HepG2 (cell line): ENCODE measurements around the gene MFF. TPM values are rescaled to one million over a fixed set of nuclear protein-coding genes. Genes with fewer than 3 reads are reported as not detected.

Source experiments
- ATAC-seq: fragments of 200-7000 bp; cut with Tn5 transposase; 3 replicates; pipeline ENCODE4 v1.9.1; 2020; ENCODE audit warnings: mild to moderate bottlenecking, moderate library complexity
- BruUV-seq: library from RNA; stranded (reverse); fragments of 400-500 nt; replicated peaks from 2 replicates; lab custom pipeline; 2021; lab: Mats Ljungman, UMichigan
- CTCF ChIA-PET: fragments of 300-600 bp; formaldehyde crosslinking; extraction: SDS; loops from one replicate; lab custom pipeline; 2021; ENCODE audit warnings: low total read pairs, inconsistent platforms, low intra/inter-chr PET ratio; lab: Yijun Ruan, JAX
- POLR2A ChIA-PET: fragments of 350-600 bp; sonication (Branson Sonifier 250); formaldehyde crosslinking; loops from one replicate; lab custom pipeline; 2020; ENCODE audit warnings: antibody characterized with exemption, inconsistent platforms; lab: Yijun Ruan, JAX
- DNase-seq: peaks from one replicate; pipeline ENCODE4 v3.0.0-alpha.2; 2015; ENCODE audit warnings: low spot score
- FAIRE-seq: peaks from 3 replicates; lab custom pipeline; 2011; peaks lifted over from hg19 to GRCh38; lab: Jason Lieb, UNC
- H2AFZ ChIP-seq: one replicate; pipeline ENCODE4 v1.6.1; 2011; ENCODE audit warnings: low read length, inconsistent platforms
- H3K27ac ChIP-seq: fragments of 300-600 bp; 3 replicates; pipeline ENCODE4 v1.8.0; 2011; ENCODE audit warnings: mixed run types, mild to moderate bottlenecking, mixed read lengths, low read length, inconsistent platforms; ENCODE audit not compliant: insufficient read depth; ENCODE audit errors: extremely low read length
- H3K27me3 ChIP-seq, 2 experiments: fragments of 200-600 bp in 1 of 2; 2 replicates in 1 of 2; 3 replicates in 1 of 2; pipeline versions ENCODE4 v1.6.0 to v1.8.0; 2011; ENCODE audit warnings: low read length in 2 of 2, mild to moderate bottlenecking in 2 of 2, moderate library complexity in 2 of 2, inconsistent platforms in 1 of 2; ENCODE audit not compliant: insufficient read depth in 2 of 2, control insufficient read depth in 1 of 2
- H3K36me3 ChIP-seq, 2 experiments: fragments of 200-600 bp in 1 of 2; replicated peaks in 1 of 2; 2 replicates in 1 of 2; 3 replicates in 1 of 2; pipeline versions ENCODE4 v1.5.1 to v1.8.0; 2011; ENCODE audit warnings: low read length in 2 of 2, inconsistent platforms in 1 of 2; ENCODE audit not compliant: insufficient read depth in 2 of 2, control insufficient read depth in 1 of 2
- H3K4me1 ChIP-seq: 2 replicates; pipeline ENCODE4 v1.5.1; 2012; ENCODE audit warnings: low read length, inconsistent platforms; ENCODE audit not compliant: insufficient read depth
- H3K4me2 ChIP-seq: 2 replicates; pipeline ENCODE4 v1.6.0; 2011; ENCODE audit warnings: low read depth, low read length, inconsistent platforms
- H3K4me3 ChIP-seq, 3 experiments: fragments of 200-600 bp in 1 of 3; sonication (generic), shearing (Covaris generic) in 1 of 3; replicated peaks in 1 of 3; 2 replicates each; pipeline ENCODE4 v1.5.1; 2011 to 2016; ENCODE audit warnings: low read length in 3 of 3, inconsistent platforms in 2 of 3, low read depth in 2 of 3, mild to moderate bottlenecking in 2 of 3, control low read depth in 1 of 3, mixed read lengths in 1 of 3; ENCODE audit not compliant: insufficient read depth in 1 of 3
- H3K79me2 ChIP-seq: one replicate; pipeline ENCODE4 v1.6.1; 2011; ENCODE audit warnings: low read length, inconsistent platforms; ENCODE audit not compliant: insufficient read depth
- H3K9ac ChIP-seq: 2 replicates; pipeline ENCODE4 v1.6.0; 2011; ENCODE audit warnings: mild to moderate bottlenecking, low read depth, low read length, inconsistent platforms; ENCODE audit not compliant: insufficient read depth
- H3K9me3 ChIP-seq: 2 replicates; pipeline ENCODE4 v1.5.1; 2012; ENCODE audit warnings: mild to moderate bottlenecking, low read length
- H4K20me1 ChIP-seq: 2 replicates; pipeline ENCODE4 v1.6.0; 2011; ENCODE audit warnings: inconsistent platforms, mild to moderate bottlenecking, low read length, moderate library complexity; ENCODE audit not compliant: insufficient read depth
- ARNT2 ChIP-seq: sonication (generic); formaldehyde crosslinking; IDR thresholded peaks from 2 replicates; pipeline ENCODE4 v1.8.0; 2022; ENCODE audit warnings: mild to moderate bottlenecking, low read depth, missing genetic modification reagents, moderate library complexity
- ZNF260 ChIP-seq: sonication (generic); formaldehyde crosslinking; IDR thresholded peaks from 2 replicates; pipeline ENCODE4 v1.4.0; 2020; ENCODE audit warnings: missing genetic modification reagents, low read depth, mild to moderate bottlenecking, borderline replicate concordance
- WGBS: methylation state at CpG from one replicate; pipeline ENCODE4 v1.1.6; 2017; ENCODE audit warnings: low lambda C conversion rate; 5-methylcytosine and 5-hydroxymethylcytosine counted together
- in situ Hi-C: cut with HindIII; loops from 2 replicates; pipeline ENCODE4 v1.10.0; 2017; ENCODE audit warnings: low pct_unique_long_range_greater_than_20kb; ENCODE audit not compliant: extremely low pct_ligation_motif_present
- intact Hi-C: fragments of 100-400 bp; cut with micrococcal nuclease; formaldehyde crosslinking; loops from one replicate; pipeline ENCODE4 v1.10.0; 2022; ENCODE audit not compliant: unreplicated experiment
- polyA plus RNA-seq, 8 experiments: library from polyadenylated mRNA; depleted of rRNA in 3 of 8; stranded (reverse) in 7 of 8; unstranded in 1 of 8; fragments of >200 nt; fragmentation: Illumina TruSeq in 4 of 8; extraction: Trizol in 4 of 8; gene quantifications; 2 replicates each; pipeline versions ENCODE4 v1.2.1 to v1.2.3, GENCODE V29; 2011 to 2016; ENCODE audit warnings: low read depth in 4 of 8, missing spikeins in 1 of 8, mixed read lengths in 1 of 8; ENCODE audit not compliant: insufficient read depth in 1 of 8
- total RNA-seq, 5 experiments: library from RNA; depleted of rRNA; stranded (reverse); fragments of >200 nt; fragmentation: Illumina TruSeq; extraction: Trizol; gene quantifications; 2 replicates each; pipeline ENCODE4 v1.2.3, GENCODE V29; 2016; ENCODE audit warnings: low read depth in 1 of 5
- TF ChIP-seq, protein P1 (sequence below): sonication (generic); formaldehyde crosslinking; IDR thresholded peaks from 2 replicates; pipeline ENCODE4 v1.4.0; 2020; ENCODE audit warnings: missing genetic modification reagents, borderline replicate concordance
- TF ChIP-seq, protein P2 (sequence below): sonication (generic); formaldehyde crosslinking; conservative IDR thresholded peaks from 2 replicates; pipeline ENCODE4 v1.4.0; 2020; ENCODE audit warnings: mild to moderate bottlenecking, missing genetic modification reagents, moderate library complexity

The MFF gene
- total and polyA plus RNA-seq, 2 of the 13 experiments (the other 11 are each of a cell fraction or from before 2014, with no cell fraction given), result 81.9 to 156 TPM

DNA sequence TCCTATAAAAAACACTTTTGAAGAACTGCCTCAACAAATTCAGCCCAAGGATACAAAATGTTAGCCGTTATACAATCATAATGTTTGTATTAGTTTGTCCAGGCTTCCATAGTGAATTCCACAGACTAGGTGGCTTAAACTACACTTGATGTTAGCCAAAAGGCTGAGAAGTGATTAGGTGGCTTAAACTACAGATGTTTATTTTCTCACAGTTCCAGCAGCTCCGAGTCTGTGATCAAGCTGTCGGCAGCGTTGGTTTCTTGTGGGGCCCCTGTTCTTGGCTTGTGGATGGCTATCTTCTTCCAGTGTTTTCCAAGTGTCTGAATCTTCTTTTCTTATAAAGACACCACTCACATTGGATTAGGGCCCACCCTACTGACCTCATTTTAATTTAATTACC lies 31.5 kb upstream of the MFF start:
- TF ChIP-seq, protein P1, sequence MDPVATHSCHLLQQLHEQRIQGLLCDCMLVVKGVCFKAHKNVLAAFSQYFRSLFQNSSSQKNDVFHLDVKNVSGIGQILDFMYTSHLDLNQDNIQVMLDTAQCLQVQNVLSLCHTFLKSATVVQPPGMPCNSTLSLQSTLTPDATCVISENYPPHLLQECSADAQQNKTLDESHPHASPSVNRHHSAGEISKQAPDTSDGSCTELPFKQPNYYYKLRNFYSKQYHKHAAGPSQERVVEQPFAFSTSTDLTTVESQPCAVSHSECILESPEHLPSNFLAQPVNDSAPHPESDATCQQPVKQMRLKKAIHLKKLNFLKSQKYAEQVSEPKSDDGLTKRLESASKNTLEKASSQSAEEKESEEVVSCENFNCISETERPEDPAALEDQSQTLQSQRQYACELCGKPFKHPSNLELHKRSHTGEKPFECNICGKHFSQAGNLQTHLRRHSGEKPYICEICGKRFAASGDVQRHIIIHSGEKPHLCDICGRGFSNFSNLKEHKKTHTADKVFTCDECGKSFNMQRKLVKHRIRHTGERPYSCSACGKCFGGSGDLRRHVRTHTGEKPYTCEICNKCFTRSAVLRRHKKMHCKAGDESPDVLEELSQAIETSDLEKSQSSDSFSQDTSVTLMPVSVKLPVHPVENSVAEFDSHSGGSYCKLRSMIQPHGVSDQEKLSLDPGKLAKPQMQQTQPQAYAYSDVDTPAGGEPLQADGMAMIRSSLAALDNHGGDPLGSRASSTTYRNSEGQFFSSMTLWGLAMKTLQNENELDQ (CRISPR knock-in tag), result no peak
- TF ChIP-seq ZNF260 (CRISPR knock-in tag) (no peak), ARNT2 (no peak)
- TF ChIP-seq, protein P2, sequence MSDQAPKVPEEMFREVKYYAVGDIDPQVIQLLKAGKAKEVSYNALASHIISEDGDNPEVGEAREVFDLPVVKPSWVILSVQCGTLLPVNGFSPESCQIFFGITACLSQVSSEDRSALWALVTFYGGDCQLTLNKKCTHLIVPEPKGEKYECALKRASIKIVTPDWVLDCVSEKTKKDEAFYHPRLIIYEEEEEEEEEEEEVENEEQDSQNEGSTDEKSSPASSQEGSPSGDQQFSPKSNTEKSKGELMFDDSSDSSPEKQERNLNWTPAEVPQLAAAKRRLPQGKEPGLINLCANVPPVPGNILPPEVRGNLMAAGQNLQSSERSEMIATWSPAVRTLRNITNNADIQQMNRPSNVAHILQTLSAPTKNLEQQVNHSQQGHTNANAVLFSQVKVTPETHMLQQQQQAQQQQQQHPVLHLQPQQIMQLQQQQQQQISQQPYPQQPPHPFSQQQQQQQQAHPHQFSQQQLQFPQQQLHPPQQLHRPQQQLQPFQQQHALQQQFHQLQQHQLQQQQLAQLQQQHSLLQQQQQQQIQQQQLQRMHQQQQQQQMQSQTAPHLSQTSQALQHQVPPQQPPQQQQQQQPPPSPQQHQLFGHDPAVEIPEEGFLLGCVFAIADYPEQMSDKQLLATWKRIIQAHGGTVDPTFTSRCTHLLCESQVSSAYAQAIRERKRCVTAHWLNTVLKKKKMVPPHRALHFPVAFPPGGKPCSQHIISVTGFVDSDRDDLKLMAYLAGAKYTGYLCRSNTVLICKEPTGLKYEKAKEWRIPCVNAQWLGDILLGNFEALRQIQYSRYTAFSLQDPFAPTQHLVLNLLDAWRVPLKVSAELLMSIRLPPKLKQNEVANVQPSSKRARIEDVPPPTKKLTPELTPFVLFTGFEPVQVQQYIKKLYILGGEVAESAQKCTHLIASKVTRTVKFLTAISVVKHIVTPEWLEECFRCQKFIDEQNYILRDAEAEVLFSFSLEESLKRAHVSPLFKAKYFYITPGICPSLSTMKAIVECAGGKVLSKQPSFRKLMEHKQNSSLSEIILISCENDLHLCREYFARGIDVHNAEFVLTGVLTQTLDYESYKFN (CRISPR knock-in tag), result no peak
- H3K27me3 ChIP-seq, result no peaks in the 10 kb centered on the region
- in situ Hi-C loops, result no loop called here
- no peaks in the 10 kb centered on the region for H3K36me3 ChIP-seq
- no peak overlapping the region for H3K9ac ChIP-seq
- FAIRE-seq (no peak), DNase-seq (no peak), ATAC-seq (no peak)
- no peaks in the 10 kb centered on the region for H4K20me1 ChIP-seq
- H3K27ac ChIP-seq, result no peak overlapping the region
- no peaks in the 10 kb centered on the region for H3K79me2 ChIP-seq
- intact Hi-C loops, result no loop called here
- H3K4me2 ChIP-seq, result no peak overlapping the region
- ChIA-PET POLR2A (no interaction called here), CTCF (no interaction called here)
- no peaks in the 10 kb centered on the region for H3K9me3 ChIP-seq
- no peak overlapping the region for H2AFZ ChIP-seq
- 95% methylated on average over 4 of the region's 4 CpGs for WGBS
- no TSS peak for BruUV-seq
- H3K4me1 ChIP-seq, result peaks cover 13% of the 10 kb centered on the region
- H3K4me3 ChIP-seq, result no peak overlapping the region
